IPS DF 6.9 (cell line): ENCODE measurements around the gene SNRNP35.
"Not testable (repeated sequence)": the region's sequence is repeated elsewhere in the genome, so short reads cannot be mapped to it uniquely, and the experiment has no call there.

ENCODE experiments used
- DNase-seq: peaks from one replicate; pipeline ENCODE4 v3.0.0-alpha.2; 2013; ENCODE audit warnings: low read depth, low spot score
- H3K27ac ChIP-seq: one replicate; pipeline ENCODE4 v1.5.1; 2013; ENCODE audit warnings: low read length, control low read depth
- H3K27me3 ChIP-seq: 2 replicates; pipeline ENCODE4 v1.6.1; 2013; ENCODE audit warnings: mild to moderate bottlenecking, low read length; ENCODE audit not compliant: control insufficient read depth, insufficient read depth
- H3K36me3 ChIP-seq: 2 replicates; pipeline ENCODE4 v1.6.1; 2013; ENCODE audit warnings: low read length; ENCODE audit not compliant: control insufficient read depth, insufficient read depth
- H3K4me1 ChIP-seq: 2 replicates; pipeline ENCODE4 v1.6.1; 2013; ENCODE audit warnings: low read length; ENCODE audit not compliant: control insufficient read depth, insufficient read depth
- H3K4me3 ChIP-seq: 2 replicates; pipeline ENCODE4 v1.5.1; 2013; ENCODE audit warnings: mild to moderate bottlenecking, low read length
- H3K9me3 ChIP-seq: 2 replicates; pipeline ENCODE4 v1.6.1; 2013; ENCODE audit warnings: low read length, inconsistent platforms; ENCODE audit not compliant: control insufficient read depth, insufficient read depth
- WGBS: extraction: QIAGEN DNeasy Blood & Tissue Kit; methylation state at CpG from one replicate; pipeline ENCODE4 v1.1.7; 2013; ENCODE audit warnings: mixed read lengths, missing lambda C conversion rate; ENCODE audit not compliant: insufficient read length, insufficient coverage; 5-methylcytosine and 5-hydroxymethylcytosine counted together

Gene SNRNP35, protein sequence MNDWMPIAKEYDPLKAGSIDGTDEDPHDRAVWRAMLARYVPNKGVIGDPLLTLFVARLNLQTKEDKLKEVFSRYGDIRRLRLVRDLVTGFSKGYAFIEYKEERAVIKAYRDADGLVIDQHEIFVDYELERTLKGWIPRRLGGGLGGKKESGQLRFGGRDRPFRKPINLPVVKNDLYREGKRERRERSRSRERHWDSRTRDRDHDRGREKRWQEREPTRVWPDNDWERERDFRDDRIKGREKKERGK

DNA sequence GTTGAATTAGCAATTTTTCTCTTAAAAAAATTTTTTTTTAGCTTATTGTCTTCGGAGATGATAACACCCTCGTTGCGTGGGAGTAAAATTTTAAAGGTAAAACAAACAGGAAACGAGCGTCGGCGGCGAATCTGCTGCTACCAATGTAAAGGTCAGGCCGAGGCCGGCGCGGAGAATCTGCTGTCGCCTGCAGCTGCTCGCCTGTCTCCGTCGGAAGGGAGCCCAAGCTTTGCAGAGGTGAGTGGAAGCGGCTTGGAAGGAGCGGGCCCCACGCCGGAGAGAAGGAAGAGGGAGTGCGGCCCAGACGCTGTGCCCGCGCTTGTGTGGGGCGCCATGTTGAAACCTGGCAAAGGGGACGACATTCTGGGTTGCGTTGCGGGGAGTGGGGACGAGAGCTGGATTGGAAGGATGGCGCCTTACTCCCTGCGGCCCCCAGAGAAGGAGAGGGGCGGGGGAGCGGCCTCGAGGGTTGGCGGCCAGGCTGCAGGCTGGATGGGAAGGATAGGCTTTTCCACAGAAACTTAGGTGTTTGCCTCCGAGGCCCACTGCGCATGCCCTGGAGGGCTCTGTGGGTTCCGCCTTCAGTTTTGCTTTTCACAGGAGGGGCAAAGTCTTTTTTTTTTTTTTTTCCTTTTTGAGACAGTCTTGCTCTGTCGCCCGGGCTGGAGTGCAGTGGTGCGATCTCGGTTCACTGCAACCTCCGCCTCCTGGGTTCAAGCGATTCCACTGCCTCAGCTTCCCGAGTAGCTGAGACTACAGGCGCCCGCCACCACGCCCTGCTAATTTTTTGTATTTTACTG is at the start of gene SNRNP35:
SNRNP35 (plus strand) TSS at position 160 of the 800 bp plus-strand sequence. CDS start 7,402 bp downstream, outside the sequence.
- Histone ChIP-seq H3K9me3 (no peaks in the 10 kb centered on the region), H3K4me3 (peak within 1 kb of the TSS; percentile 72; the same call in 1 of the 2 replicates), H3K27me3 (no peaks in the 10 kb centered on the region), H3K27ac (no peak within 1 kb of the TSS), H3K36me3 (no peaks in the 10 kb centered on the region), H3K4me1 (no peaks in the 10 kb centered on the region)
- WGBS, result no CpG with 5 or more reads among the region's 48 CpGs
- DNase-seq, result peak; percentile 60

DNA sequence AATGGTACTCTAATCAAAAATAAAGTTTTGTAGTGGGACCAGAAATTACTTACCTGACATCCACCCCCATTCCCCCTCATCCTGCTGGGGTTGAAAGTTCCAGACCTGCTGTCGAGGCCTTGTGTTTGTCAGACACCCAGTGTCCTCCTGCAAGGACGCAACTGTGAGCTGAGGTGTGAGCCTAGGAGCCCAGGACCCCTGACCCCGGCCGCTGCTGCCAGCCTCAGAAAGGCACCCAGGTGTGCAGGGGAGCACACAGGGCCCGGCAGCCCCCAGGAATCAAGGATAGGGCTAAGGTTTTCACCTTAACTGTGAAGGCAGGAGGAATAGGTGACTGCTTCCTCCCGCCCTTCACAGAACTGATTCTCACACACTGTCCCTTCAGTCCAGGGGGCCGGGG is 49.3 kb upstream of the SNRNP35 start:
- H3K4me1 ChIP-seq, H3K4me3 ChIP-seq, H3K36me3 ChIP-seq, H3K27me3 ChIP-seq, H3K9me3 ChIP-seq, DNase-seq, H3K27ac ChIP-seq: not testable (repeated sequence)
- no CpG with 5 or more reads among the region's 7 CpGs for WGBS

DNA sequence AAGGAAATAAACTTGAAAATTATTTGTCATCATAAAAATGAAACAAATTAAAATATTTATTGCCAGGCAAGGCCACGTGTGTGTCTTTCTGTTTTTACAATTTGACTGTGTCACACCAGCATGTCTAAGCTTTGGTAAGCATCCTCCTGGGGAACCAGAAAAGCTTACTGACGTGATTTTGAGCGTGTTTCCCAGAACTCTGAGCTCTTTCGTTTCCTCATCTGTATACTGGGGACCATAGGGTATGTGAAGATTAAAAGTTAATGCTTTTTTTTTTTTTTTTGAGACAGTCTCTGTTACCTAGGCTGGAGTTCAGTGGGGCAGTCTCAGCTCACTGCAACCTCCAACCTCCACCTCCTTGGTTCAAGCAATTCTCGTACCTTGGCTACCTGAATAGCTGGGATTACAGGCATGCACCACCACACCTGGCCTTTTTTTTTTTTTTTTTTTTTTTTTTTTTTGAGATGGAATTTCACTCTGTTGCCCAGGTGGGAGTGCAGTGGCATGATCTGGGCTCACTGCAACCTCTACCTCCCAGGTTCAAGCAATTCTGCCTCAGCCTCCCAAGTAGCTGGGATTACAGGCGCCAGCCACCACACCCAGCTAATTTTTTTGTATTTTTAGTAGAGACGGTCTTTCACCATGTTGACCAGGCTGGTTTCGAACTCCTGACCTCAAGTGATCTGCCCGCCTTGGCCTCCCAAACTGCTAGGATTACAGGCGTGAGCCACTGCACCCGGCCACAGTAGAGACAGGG is 48.5 kb upstream of the SNRNP35 start:
- H3K36me3 ChIP-seq, H3K27ac ChIP-seq, H3K4me3 ChIP-seq, H3K27me3 ChIP-seq, H3K9me3 ChIP-seq, DNase-seq, H3K4me1 ChIP-seq: not testable (repeated sequence)
- WGBS, result no CpG with 5 or more reads among the region's 11 CpGs

DNA sequence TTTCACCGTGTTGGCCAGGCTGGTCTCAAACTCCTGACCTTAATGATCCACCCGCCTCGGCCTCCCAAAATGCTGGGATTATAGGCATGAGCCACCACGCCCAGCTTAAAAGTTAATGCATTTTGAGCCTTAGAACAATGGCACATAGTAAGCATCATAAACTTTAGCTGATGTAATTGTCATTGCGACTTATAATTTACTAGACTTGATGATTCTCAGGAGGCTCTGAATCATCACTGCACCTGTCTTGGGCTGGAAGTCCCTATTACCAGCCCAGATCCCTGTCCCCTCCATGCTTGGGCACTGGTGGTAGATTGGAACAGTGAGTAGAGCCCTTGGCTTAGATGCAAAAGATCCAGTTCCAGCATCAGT is 47.9 kb upstream of the SNRNP35 start:
- no peaks in the 10 kb centered on the region for H3K9me3 ChIP-seq
- no peaks in the 10 kb centered on the region for H3K36me3 ChIP-seq
- H3K4me1 ChIP-seq, result no peaks in the 10 kb centered on the region
- no peak overlapping the region for H3K4me3 ChIP-seq
- DNase-seq, result no peak
- no peak overlapping the region for H3K27ac ChIP-seq
- no peaks in the 10 kb centered on the region for H3K27me3 ChIP-seq
- no CpG with 5 or more reads among the region's 5 CpGs for WGBS

DNA sequence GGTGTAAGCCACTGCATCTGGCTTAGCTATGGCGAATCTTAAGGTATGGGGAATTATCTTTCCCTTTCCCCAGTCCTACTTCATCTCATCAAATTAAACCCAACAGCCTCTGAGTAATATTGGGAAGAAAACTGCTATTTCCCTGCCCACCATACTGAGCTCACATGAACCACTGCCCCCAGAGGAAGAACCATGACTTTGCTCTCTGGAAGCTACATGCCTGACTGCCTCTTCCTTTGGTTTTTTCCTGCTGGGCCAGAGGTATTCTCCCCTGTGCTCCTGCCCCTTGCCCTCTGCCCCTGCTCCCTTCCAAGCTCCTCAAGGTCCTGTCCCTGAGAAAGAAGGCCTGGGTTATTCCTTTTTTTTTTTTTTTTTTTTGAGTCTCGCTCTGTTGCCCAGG is 36.6 kb upstream of the SNRNP35 start:
- H3K27ac ChIP-seq, result no peak overlapping the region
- no peaks in the 10 kb centered on the region for H3K9me3 ChIP-seq
- H3K4me1 ChIP-seq, result no peaks in the 10 kb centered on the region
- WGBS, result no CpG with 5 or more reads among the region's 2 CpGs
- no peaks in the 10 kb centered on the region for H3K36me3 ChIP-seq
- H3K4me3 ChIP-seq, result no peak overlapping the region
- H3K27me3 ChIP-seq, result no peaks in the 10 kb centered on the region
- no peak for DNase-seq

DNA sequence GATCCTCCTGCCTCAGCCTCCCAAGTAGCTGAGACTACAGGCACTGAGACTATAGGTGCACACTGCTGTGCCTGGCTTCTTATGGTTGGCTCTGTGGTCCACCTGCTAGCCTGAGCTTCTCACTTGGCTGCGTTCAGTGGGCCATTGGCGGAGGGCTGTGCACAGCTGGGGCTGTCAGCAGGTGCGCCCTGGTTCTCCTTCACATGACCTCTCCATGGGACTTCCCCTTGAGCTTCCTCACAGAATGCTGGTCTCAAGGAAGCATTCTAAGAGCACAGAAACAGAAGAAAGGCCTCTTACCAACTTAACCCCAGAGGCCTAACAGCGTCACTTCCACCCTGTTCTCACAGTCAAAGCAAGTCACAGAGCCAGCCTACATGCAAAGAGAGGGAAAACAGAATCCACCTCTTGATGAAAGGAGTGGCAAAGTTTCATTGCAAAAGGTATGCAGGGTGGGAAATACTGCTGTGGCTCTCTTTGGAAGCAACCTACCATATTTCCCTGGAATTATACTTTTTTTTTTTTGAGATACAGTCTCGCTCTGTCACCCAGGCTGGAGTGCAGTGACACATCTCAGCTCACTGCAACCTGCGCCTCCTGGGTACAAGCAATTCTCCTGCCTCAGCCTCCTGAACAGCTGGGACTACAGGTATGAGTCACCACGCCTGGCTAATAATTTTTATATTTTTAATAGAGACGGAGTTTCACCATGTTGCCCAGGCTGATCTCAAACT is 30.7 kb upstream of the SNRNP35 start:
- H3K9me3 ChIP-seq, result no peaks in the 10 kb centered on the region
- H3K27ac ChIP-seq, result no peak overlapping the region
- DNase-seq, result no peak
- no peak overlapping the region for H3K4me3 ChIP-seq
- no CpG with 5 or more reads among the region's 8 CpGs for WGBS
- no peaks in the 10 kb centered on the region for H3K27me3 ChIP-seq
- no peaks in the 10 kb centered on the region for H3K4me1 ChIP-seq
- H3K36me3 ChIP-seq, result no peaks in the 10 kb centered on the region

DNA sequence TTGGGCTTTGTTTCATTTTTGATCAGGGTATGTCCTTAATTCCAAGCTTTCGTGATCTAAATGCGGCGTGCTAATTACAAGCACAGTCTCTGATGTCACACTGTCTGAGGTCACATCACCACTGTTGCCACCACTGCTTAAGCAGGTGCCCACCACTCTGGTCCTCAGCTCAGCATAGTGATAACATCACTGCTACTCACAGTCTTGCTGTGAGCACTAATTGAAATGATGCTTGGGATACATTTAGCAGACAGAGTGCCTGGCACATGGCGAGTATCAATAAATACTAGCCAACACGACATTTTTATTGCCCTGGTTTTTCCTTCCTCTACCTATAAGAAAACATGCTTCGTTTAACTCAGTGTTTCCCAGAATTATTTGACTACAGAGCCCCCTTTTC is 29.3 kb upstream of the SNRNP35 start:
- Histone ChIP-seq H3K36me3 (no peaks in the 10 kb centered on the region), H3K4me1 (no peaks in the 10 kb centered on the region), H3K27me3 (no peaks in the 10 kb centered on the region), H3K9me3 (no peaks in the 10 kb centered on the region), H3K4me3 (no peak overlapping the region; the same call in 1 of the 2 replicates), H3K27ac (no peak overlapping the region)
- DNase-seq, result no peak
- WGBS, result no CpG with 5 or more reads among the region's 6 CpGs

DNA sequence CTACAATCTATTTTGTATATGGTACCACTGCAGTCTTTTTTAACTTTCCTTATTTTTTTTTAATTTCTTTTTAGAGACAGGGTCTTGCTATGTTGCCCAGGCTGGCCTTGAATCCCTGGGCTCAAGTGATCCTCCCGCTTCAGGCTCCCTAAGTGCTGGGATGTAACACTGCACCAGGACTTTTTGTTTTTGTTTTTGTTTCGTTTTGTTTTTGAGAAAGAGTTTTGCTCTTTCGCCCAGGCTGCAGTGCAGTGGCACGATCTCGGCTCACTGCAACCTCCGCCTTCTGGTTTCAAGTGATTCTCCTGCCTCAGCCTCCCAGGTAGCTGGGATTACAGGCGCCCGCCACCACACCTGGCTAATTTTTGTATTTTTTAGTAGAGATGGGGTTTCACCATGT is 28.8 kb upstream of the SNRNP35 start:
- H3K4me1 ChIP-seq, DNase-seq, H3K36me3 ChIP-seq, H3K27ac ChIP-seq, H3K4me3 ChIP-seq, H3K9me3 ChIP-seq, H3K27me3 ChIP-seq: not testable (repeated sequence)
- no CpG with 5 or more reads among the region's 8 CpGs for WGBS

DNA sequence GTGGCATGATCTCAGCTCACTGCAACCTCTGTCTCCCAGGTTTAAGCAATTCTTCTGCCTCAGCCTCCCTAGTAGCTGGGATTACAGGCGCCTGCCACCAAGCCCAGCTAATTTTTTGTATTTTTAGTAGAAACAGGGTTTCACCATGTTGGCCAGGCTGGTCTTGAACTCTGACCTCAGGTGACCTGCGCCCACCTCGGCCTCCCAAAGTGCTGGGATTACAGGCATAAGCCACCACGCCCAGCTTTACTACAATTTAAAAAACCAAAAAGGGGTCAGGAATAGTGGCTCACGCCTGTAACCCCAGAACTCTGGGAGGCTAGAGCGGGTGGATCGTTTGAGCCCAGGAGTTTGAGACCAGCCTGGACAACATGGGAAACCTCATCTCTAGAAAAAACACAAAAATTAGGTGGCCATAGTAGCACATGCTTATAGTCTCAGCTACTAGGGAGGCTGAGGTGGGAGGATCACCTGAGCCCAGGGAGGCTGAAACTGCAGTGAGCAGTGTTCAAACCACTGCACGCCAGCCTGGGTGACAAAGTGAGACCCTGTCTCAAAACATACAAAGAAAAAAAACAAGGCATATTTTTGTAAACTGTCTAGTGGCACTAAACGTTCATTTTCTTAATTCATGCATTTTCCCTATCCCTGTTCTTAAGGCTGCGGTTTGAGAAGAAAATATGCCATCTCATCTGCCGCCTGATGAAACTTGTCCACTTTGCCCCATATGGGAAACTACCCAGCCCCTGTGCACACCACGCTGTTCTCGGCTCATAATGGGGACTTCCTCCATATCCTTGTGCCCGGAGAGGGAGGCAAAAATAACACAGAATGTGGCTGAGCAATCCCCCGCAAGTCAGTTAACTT is 25.8 kb upstream of the SNRNP35 start:
- H3K4me1 ChIP-seq, H3K9me3 ChIP-seq, H3K27me3 ChIP-seq, H3K27ac ChIP-seq, H3K36me3 ChIP-seq, H3K4me3 ChIP-seq, DNase-seq: not testable (repeated sequence)
- WGBS, result no CpG with 5 or more reads among the region's 15 CpGs
